CD8-positive, alpha-beta memory T cell (primary cell): ENCODE measurements around the gene ARAF. TPM values are rescaled to one million over a fixed set of nuclear protein-coding genes. Genes with fewer than 3 reads are reported as not detected.
"Not testable (repeated sequence)": the region's sequence is repeated elsewhere in the genome, so short reads cannot be mapped to it uniquely, and the experiment has no call there.

Experiments
- CTCF ChIA-PET: fragments of 350-600 bp; sonication (Branson Sonifier 250); formaldehyde crosslinking; loops from one replicate; lab custom pipeline; 2021; ENCODE audit warnings: antibody characterized with exemption; lab: Charles Lee
- POLR2A ChIA-PET: fragments of 350-600 bp; sonication (Branson Sonifier 250); formaldehyde crosslinking; loops from one replicate; lab custom pipeline; 2021; ENCODE audit warnings: antibody characterized with exemption; lab: Charles Lee
- DNase-seq, 5 donors: peaks; one replicate each; pipeline versions ENCODE4 v3.0.0 to v3.0.0-alpha.2; 2020 to 2022; ENCODE audit warnings: mixed read lengths in 1 of 5
- H3K27ac ChIP-seq: one replicate; pipeline ENCODE4 v1.7.0; 2013; ENCODE audit warnings: low read depth, mild to moderate bottlenecking, low read length, moderate library complexity
- H3K27me3 ChIP-seq: 2 replicates; pipeline ENCODE4 v1.7.0; 2013; ENCODE audit warnings: low read length, mild to moderate bottlenecking; ENCODE audit not compliant: insufficient read depth, poor library complexity, severe bottlenecking
- H3K36me3 ChIP-seq: 2 replicates; pipeline ENCODE4 v1.7.0; 2013; ENCODE audit warnings: mild to moderate bottlenecking, low read length, moderate library complexity; ENCODE audit not compliant: insufficient read depth
- H3K4me1 ChIP-seq: 2 replicates; pipeline ENCODE4 v1.7.0; 2013; ENCODE audit warnings: mild to moderate bottlenecking, low read length, moderate library complexity; ENCODE audit not compliant: insufficient read depth
- H3K4me3 ChIP-seq: 2 replicates; pipeline ENCODE4 v1.7.0; 2013; ENCODE audit warnings: mild to moderate bottlenecking, low read length
- H3K9me3 ChIP-seq: 2 replicates; pipeline ENCODE4 v1.7.0; 2013; ENCODE audit warnings: mild to moderate bottlenecking, low read length
- H3K27ac Mint-ChIP-seq, 8 donors: one replicate each; pipeline ENCODE4 v1.8.0; 2020 to 2021; ENCODE audit warnings: mixed read lengths in 8 of 8, mild to moderate bottlenecking in 6 of 8, inconsistent platforms in 3 of 8, moderate library complexity in 3 of 8
- H3K27me3 Mint-ChIP-seq, 2 donors: one replicate each; pipeline ENCODE4 v1.8.0; 2020 to 2021; ENCODE audit warnings: mixed read lengths in 2 of 2, mild to moderate bottlenecking in 1 of 2, moderate library complexity in 1 of 2
- H3K36me3 Mint-ChIP-seq, 3 donors: one replicate each; pipeline ENCODE4 v1.8.0; 2020 to 2021; ENCODE audit warnings: mixed read lengths in 3 of 3, inconsistent platforms in 1 of 3, mild to moderate bottlenecking in 1 of 3
- H3K4me1 Mint-ChIP-seq, 3 donors: one replicate each; pipeline ENCODE4 v1.8.0; 2020 to 2021; ENCODE audit warnings: mixed read lengths in 3 of 3, inconsistent platforms in 1 of 3, mild to moderate bottlenecking in 1 of 3
- H3K4me3 Mint-ChIP-seq, 7 donors: one replicate each; pipeline ENCODE4 v1.8.0; 2020 to 2021; ENCODE audit warnings: mixed read lengths in 7 of 7, mild to moderate bottlenecking in 6 of 7, moderate library complexity in 4 of 7, inconsistent platforms in 2 of 7
- H3K9me3 Mint-ChIP-seq, 5 donors: one replicate each; pipeline ENCODE4 v1.8.0; 2020 to 2022; ENCODE audit warnings: mixed read lengths in 5 of 5, mild to moderate bottlenecking in 3 of 5, moderate library complexity in 2 of 5, inconsistent platforms in 1 of 5
- polyA plus RNA-seq: library from polyadenylated mRNA; unstranded; fragments of 300-500 nt; fragmentation: Illumina TruSeq; gene quantifications from one replicate; pipeline ENCODE4 v1.2.3, GENCODE V29; 2021
- total RNA-seq, 2 experiments: library from RNA; stranded (reverse); gene quantifications; one replicate each; pipeline ENCODE4 v1.2.3, GENCODE V29; 2021

Gene ARAF
- total and polyA plus RNA-seq, 3 experiments from 2014 or later = 85.0 to 99.4 (median 88.6) TPM

DNA sequence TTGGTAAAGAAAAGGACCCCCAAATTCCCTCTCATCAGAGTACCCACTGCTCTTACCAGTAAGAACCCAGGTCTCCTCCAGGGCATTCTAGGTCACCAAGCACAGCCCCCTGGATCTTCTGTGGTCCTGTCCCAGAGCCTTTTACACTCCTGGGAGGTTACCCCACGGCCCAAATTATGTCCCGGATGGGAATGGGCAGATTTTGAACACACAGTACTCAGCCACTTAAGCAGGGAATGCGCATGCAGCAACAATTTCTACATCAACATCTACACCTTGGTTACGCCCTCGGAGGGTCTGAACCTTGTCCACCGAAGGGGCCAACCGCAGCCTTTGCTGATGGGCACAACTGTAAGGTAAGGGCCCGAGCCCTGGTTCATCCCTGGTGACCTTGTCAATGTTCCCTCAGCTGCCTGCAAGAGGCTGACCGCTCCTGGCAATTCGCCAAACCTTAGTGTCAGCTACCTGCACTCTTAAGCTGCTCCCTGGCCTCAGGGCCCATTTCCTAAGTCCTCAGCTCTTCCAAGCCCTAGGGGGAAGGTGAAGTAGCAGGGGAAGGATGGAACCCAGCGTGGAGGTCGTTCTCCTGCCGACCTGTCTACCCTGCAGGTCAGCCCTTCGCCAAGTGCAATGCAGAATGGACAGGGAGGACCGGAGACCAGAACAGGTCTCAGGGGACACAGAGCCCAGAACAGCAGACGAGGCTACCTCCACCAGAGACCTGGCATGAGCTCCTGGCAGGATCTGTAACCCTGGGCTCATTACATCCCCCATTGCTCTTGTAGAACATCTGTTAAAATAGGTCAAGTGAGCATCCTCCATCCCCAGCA is 27.1 kb downstream of the ARAF start:
- no peak for DNase-seq
- H3K4me3 Mint-ChIP-seq = no peak overlapping the region
- H3K4me3 ChIP-seq = no peak overlapping the region
- H3K27ac ChIP-seq = no peak overlapping the region
- no peaks in the 10 kb centered on the region for H3K4me1 ChIP-seq
- H3K27ac Mint-ChIP-seq = peak overlapping the region in 3 of 8 donors; percentile 50 to 68 (median 52)
- H3K27me3 ChIP-seq = no peaks in the 10 kb centered on the region
- H3K36me3 Mint-ChIP-seq = peaks cover 0 to 12% (median 0%) of the 10 kb centered on the region in 3 donors
- H3K9me3 Mint-ChIP-seq = no peaks in the 10 kb centered on the region
- no peaks in the 10 kb centered on the region for H3K9me3 ChIP-seq
- H3K36me3 ChIP-seq = no peaks in the 10 kb centered on the region
- POLR2A ChIA-PET = no interaction called here
- peaks cover 8 to 11% (median 10%) of the 10 kb centered on the region in 3 donors for H3K4me1 Mint-ChIP-seq
- CTCF ChIA-PET = no interaction called here
- H3K27me3 Mint-ChIP-seq = peaks cover 0 to 3% of the 10 kb centered on the region in 2 donors

DNA sequence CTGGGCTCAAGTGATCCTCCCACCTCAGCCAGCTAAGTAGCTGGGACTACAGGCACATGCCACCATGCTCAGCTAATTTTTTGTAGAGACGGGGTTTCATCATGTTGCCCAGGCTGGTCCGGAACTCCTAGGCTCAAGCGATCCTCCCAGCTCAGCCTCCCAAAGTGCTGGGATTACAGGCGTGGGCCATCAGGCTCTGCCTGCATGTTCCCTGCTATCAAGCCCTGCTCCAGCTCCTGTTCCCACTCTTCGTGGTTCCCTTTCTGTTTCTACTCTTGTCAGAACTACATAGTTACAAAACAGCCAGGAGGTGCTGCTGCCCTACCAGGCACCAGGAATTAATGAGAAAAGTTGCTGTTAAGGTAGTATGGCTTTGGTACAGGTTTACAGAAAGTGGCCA is 30.0 kb downstream of the ARAF start:
- no peaks in the 10 kb centered on the region for H3K9me3 ChIP-seq
- CTCF ChIA-PET = no interaction called here
- H3K4me3 Mint-ChIP-seq = no peak overlapping the region
- H3K4me1 Mint-ChIP-seq = peaks cover 6 to 8% (median 7%) of the 10 kb centered on the region in 3 donors
- H3K36me3 ChIP-seq = no peaks in the 10 kb centered on the region
- no peak overlapping the region for H3K4me3 ChIP-seq
- DNase-seq = no peak
- H3K27me3 ChIP-seq = no peaks in the 10 kb centered on the region
- H3K27me3 Mint-ChIP-seq = peaks cover 0 to 1% of the 10 kb centered on the region in 2 donors
- H3K36me3 Mint-ChIP-seq = peaks cover 0 to 1% (median under 1%) of the 10 kb centered on the region in 3 donors
- H3K9me3 Mint-ChIP-seq = peaks cover under 1 to 5% (median 2%) of the 10 kb centered on the region in 5 donors
- no peak overlapping the region for H3K27ac Mint-ChIP-seq
- POLR2A ChIA-PET = no interaction called here
- no peak overlapping the region for H3K27ac ChIP-seq
- peaks cover 4% of the 10 kb centered on the region for H3K4me1 ChIP-seq

DNA sequence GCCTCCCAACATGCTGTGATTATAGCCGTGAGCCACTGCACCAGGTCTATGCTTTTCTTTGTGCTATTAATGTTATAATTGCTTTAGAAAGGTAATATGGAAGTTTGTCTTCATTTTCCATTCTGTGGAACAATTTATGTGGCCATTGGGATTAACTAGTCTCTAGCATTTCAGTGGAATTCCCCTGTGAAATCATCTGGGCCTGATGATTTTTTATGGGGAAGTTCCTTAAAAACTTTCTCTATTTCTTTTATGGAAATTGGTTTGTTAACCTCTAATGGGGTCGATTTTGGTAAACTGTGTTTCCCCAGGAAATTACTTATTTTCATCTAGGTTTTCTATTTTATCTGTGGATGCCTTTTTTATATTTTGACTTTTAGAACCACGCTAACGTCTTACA is 32.5 kb downstream of the ARAF start:
- H3K4me3 Mint-ChIP-seq = no peak overlapping the region
- H3K36me3 ChIP-seq = no peaks in the 10 kb centered on the region
- peaks cover 0 to 4% of the 10 kb centered on the region in 2 donors for H3K27me3 Mint-ChIP-seq
- POLR2A ChIA-PET = no interaction called here
- peaks cover 8% of the 10 kb centered on the region for H3K4me1 ChIP-seq
- no peak overlapping the region for H3K27ac ChIP-seq
- H3K9me3 Mint-ChIP-seq = peaks cover 13 to 23% (median 22%) of the 10 kb centered on the region in 5 donors
- H3K4me1 Mint-ChIP-seq = peaks cover 12 to 18% (median 13%) of the 10 kb centered on the region in 3 donors
- H3K27ac Mint-ChIP-seq = no peak overlapping the region
- DNase-seq = no peak
- H3K4me3 ChIP-seq = no peak overlapping the region
- CTCF ChIA-PET = no interaction called here
- no peaks in the 10 kb centered on the region for H3K27me3 ChIP-seq
- H3K36me3 Mint-ChIP-seq = peaks cover 0 to 13% (median 7%) of the 10 kb centered on the region in 3 donors
- no peaks in the 10 kb centered on the region for H3K9me3 ChIP-seq

DNA sequence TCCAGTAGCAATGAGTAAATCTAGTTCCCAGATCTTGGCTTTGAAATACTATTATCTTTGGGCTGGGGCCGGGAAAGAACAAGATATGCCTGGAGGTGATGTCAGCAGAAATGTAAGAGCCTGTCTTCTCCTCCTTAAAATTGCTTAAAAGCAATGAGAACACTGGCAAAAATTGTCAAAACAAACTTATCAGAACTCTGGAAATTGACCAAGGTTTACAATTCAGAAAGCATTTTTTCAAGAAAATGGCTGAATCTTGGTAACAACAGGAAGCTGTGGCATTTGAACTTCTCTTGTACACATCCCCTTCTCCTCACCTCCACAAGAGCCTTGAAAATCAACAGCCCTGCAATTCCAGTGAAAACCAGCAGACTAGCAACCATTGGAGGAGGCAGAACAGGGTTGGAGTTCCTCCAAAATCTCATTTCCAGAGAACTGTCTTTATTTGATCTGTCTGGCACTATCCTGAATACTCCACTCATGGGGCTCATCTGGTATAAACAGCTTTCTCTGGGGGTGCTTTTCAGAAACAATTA is 34.8 kb downstream of the ARAF start:
- peaks cover 19 to 32% (median 28%) of the 10 kb centered on the region in 5 donors for H3K9me3 Mint-ChIP-seq
- no peak overlapping the region for H3K27ac ChIP-seq
- H3K27me3 Mint-ChIP-seq = peaks cover 0 to 3% of the 10 kb centered on the region in 2 donors
- H3K27ac Mint-ChIP-seq = peak overlapping the region in 4 of 8 donors; percentile 36 to 52 (median 48)
- H3K4me3 Mint-ChIP-seq = peak overlapping the region in 2 of 7 donors; percentile 0 to 33
- no peak for DNase-seq
- peaks cover 12 to 18% (median 13%) of the 10 kb centered on the region in 3 donors for H3K4me1 Mint-ChIP-seq
- H3K27me3 ChIP-seq = no peaks in the 10 kb centered on the region
- no peaks in the 10 kb centered on the region for H3K36me3 ChIP-seq
- H3K36me3 Mint-ChIP-seq = peaks cover 0 to 17% (median 7%) of the 10 kb centered on the region in 3 donors
- CTCF ChIA-PET = no interaction called here
- no peaks in the 10 kb centered on the region for H3K9me3 ChIP-seq
- POLR2A ChIA-PET = interaction anchor here (0.5 to 0.8 kb wide), 2 partner anchors 13 to 40 kb away, joined by 4 to 6 read pairs; no protein-coding TSS in a partner anchor
- peaks cover 8% of the 10 kb centered on the region for H3K4me1 ChIP-seq
- no peak overlapping the region for H3K4me3 ChIP-seq

DNA sequence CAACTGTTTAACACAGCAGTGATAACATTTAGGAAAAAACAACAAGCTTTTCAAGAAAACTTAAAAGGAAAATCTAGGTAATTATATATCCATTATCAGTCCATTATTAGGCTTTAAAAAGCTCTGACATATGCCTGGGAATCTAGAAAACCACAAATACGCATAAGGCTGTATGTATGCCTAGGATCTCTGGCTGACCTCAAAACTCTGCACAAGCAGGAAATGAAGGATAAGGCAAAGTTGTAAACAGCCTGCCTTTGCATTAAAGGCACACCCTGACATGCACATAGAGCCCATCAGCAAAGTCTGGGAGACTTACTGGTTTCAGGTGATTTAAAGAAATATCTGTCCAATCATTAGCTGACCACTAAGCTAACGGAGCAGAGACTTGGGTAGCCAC is 35.3 kb downstream of the ARAF start:
- peaks cover 19 to 32% (median 28%) of the 10 kb centered on the region in 5 donors for H3K9me3 Mint-ChIP-seq
- peaks cover 12 to 18% (median 13%) of the 10 kb centered on the region in 3 donors for H3K4me1 Mint-ChIP-seq
- H3K27me3 Mint-ChIP-seq = peaks cover 0 to 3% of the 10 kb centered on the region in 2 donors
- Histone ChIP-seq H3K9me3 (no peaks in the 10 kb centered on the region), H3K36me3 (no peaks in the 10 kb centered on the region), H3K27ac (no peak overlapping the region), H3K4me1 (peaks cover 8% of the 10 kb centered on the region), H3K27me3 (no peaks in the 10 kb centered on the region), H3K4me3 (peak overlapping the region; percentile 17)
- DNase-seq = no peak
- peak overlapping the region in 2 of 7 donors; percentile 0 to 33 for H3K4me3 Mint-ChIP-seq
- H3K36me3 Mint-ChIP-seq = peaks cover 0 to 17% (median 7%) of the 10 kb centered on the region in 3 donors
- peak overlapping the region in 1 of 8 donors; percentile 47 for H3K27ac Mint-ChIP-seq
- CTCF ChIA-PET = no interaction called here
- POLR2A ChIA-PET = interaction anchor here (0.8 kb wide), 1 partner anchor 40 kb away, joined by 4 read pairs; no protein-coding TSS in a partner anchor

DNA sequence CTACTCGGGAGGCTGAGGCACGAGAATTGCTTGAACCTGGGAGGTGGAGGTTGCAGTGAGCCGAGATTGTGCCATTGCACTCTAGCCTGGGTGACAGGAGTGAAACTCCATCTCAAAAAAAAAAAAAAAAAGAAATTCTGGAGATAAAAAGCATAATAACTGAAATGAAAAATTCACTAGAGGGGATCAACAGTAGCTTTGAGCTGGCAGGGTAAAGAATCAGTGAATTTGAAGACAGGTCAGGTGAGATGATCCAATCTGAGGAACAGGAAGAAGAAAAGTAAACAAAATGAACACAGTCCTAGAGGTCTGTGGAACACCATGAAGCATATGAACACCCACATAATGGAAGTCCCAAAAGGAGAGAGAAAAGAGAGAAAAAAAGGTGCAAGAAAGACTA is 36.2 kb downstream of the ARAF start:
- ChIA-PET CTCF (no interaction called here), POLR2A (no interaction called here)
- H3K4me3 ChIP-seq = no peak overlapping the region
- no peak for DNase-seq
- no peaks in the 10 kb centered on the region for H3K27me3 ChIP-seq
- H3K4me1 ChIP-seq = peaks cover 8% of the 10 kb centered on the region
- no peak overlapping the region for H3K27ac Mint-ChIP-seq
- no peak overlapping the region for H3K4me3 Mint-ChIP-seq
- H3K27me3 Mint-ChIP-seq = peaks cover 0 to 3% of the 10 kb centered on the region in 2 donors
- peaks cover 19 to 32% (median 28%) of the 10 kb centered on the region in 5 donors for H3K9me3 Mint-ChIP-seq
- H3K36me3 ChIP-seq = no peaks in the 10 kb centered on the region
- H3K27ac ChIP-seq = no peak overlapping the region
- no peaks in the 10 kb centered on the region for H3K9me3 ChIP-seq
- H3K4me1 Mint-ChIP-seq = peaks cover 12 to 18% (median 13%) of the 10 kb centered on the region in 3 donors
- H3K36me3 Mint-ChIP-seq = peaks cover 0 to 17% (median 7%) of the 10 kb centered on the region in 3 donors

DNA sequence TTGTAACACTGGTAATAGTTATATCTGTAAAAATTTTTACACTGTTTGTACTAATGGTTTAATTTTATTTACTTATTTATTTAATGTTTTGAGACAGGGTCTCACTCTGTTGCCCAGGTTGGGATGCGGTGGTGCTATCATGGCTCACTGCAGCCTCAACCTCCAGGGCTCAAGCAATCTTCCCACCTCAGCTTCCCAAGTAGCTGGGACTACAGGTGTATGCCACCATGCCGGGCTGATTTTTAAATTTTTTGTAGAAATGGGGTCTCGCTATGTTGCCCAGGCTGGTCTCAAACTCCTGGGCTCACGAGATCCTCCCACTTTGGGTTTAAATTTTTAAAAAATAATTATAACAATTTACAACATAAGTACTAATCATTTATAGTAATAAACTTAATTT is 42.1 kb downstream of the ARAF start:
- H3K27ac ChIP-seq, CTCF ChIA-PET, H3K27ac Mint-ChIP-seq, H3K4me1 ChIP-seq, H3K4me3 ChIP-seq, H3K9me3 ChIP-seq, H3K27me3 ChIP-seq, H3K27me3 Mint-ChIP-seq, H3K4me1 Mint-ChIP-seq, DNase-seq, POLR2A ChIA-PET, H3K36me3 ChIP-seq, H3K4me3 Mint-ChIP-seq, H3K36me3 Mint-ChIP-seq: not testable (repeated sequence)
- H3K9me3 Mint-ChIP-seq = peaks cover 6 to 11% (median 9%) of the 10 kb centered on the region in 5 donors

DNA sequence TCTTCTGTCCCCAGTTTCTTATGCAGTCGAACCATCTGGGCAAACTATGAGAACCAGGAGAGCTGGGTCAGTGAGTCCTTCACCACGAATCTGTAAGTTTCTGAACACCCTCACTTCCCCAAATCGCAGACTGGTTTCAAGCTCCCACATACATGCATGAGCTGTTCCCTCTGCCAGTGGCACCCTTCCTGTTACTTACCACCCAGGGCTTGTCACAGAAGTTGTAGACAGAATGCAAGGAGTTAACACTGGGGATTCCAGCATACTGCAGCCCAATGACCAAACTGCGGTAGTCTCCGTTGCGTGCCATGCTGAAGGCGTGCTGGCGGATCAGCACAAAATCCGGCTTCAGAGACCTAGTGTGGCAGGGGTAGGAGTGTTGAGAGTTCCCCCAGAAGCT is 44.0 kb downstream of the ARAF start:
- Mint-ChIP-seq H3K9me3 (peaks cover 0 to 4% (median under 1%) of the 10 kb centered on the region in 5 donors), H3K4me3 (no peak overlapping the region), H3K27ac (no peak overlapping the region), H3K36me3 (no peaks in the 10 kb centered on the region), H3K27me3 (peaks cover 0 to 7% of the 10 kb centered on the region in 2 donors), H3K4me1 (no peaks in the 10 kb centered on the region)
- H3K4me3 ChIP-seq = no peak overlapping the region
- H3K36me3 ChIP-seq = no peaks in the 10 kb centered on the region
- POLR2A ChIA-PET = no interaction called here
- H3K27me3 ChIP-seq = no peaks in the 10 kb centered on the region
- no peaks in the 10 kb centered on the region for H3K4me1 ChIP-seq
- CTCF ChIA-PET = no interaction called here
- no peak overlapping the region for H3K27ac ChIP-seq
- no peak for DNase-seq
- H3K9me3 ChIP-seq = no peaks in the 10 kb centered on the region
